HG03439 (cell line): ENCODE results near the gene TNNI3K.

Experiments used
- ATAC-seq: cut with Tn5 transposase; IDR thresholded peaks from one replicate; pipeline ENCODE4 v1.9.1; 2021; ENCODE audit warnings: mild to moderate bottlenecking, moderate library complexity; ENCODE audit not compliant: unreplicated experiment

TNNI3K gene

GRCh38 chr1:74432325-74432724, 197.1 kb downstream of the TNNI3K start:
- ATAC-seq: no peak

GRCh38 chr1:74434321-74434720, 199.1 kb downstream of the TNNI3K start:
- ATAC-seq: no peak

GRCh38 chr1:74436078-74436477, 200.9 kb downstream of the TNNI3K start:
- ATAC-seq: no peak

GRCh38 chr1:74437035-74437434, 201.8 kb downstream of the TNNI3K start:
- ATAC-seq: no peak

- ATAC-seq: no peak
These were observed 216.8 kb downstream of the TNNI3K start for GRCh38 chr1:74452035-74452434.

- no peak for ATAC-seq
These were observed 218.1 kb downstream of the TNNI3K start for GRCh38 chr1:74453277-74453676.

- no peak for ATAC-seq
These were observed 220.2 kb downstream of the TNNI3K start for GRCh38 chr1:74455390-74455789.

- no peak for ATAC-seq
These were observed 222.1 kb downstream of the TNNI3K start for GRCh38 chr1:74457253-74457652.

- peak; percentile 97 for ATAC-seq
These were observed 228.3 kb downstream of the TNNI3K start for GRCh38 chr1:74463333-74463988.

- no peak for ATAC-seq
These were observed 228.8 kb downstream of the TNNI3K start for GRCh38 chr1:74464037-74464436.

GRCh38 chr1:74465193-74465681, 230.1 kb downstream of the TNNI3K start:
- ATAC-seq: no peak

GRCh38 chr1:74467786-74468377, 232.7 kb downstream of the TNNI3K start:
- ATAC-seq: no peak

GRCh38 chr1:74468982-74469603, 233.9 kb downstream of the TNNI3K start:
- ATAC-seq: no peak

- ATAC-seq: no peak
These were observed 235.1 kb downstream of the TNNI3K start for GRCh38 chr1:74470251-74470650.

- no peak for ATAC-seq
These were observed 235.7 kb downstream of the TNNI3K start for GRCh38 chr1:74470936-74471335.

- ATAC-seq: no peak
These were observed 236.3 kb downstream of the TNNI3K start for GRCh38 chr1:74471470-74471869.

- no peak for ATAC-seq
These were observed 239.4 kb downstream of the TNNI3K start for GRCh38 chr1:74474585-74474984.

GRCh38 chr1:74478979-74479378, 243.8 kb downstream of the TNNI3K start:
- ATAC-seq: no peak

- no peak for ATAC-seq
These were observed 244.9 kb downstream of the TNNI3K start for GRCh38 chr1:74480068-74480467.

GRCh38 chr1:74481607-74482006, 246.4 kb downstream of the TNNI3K start:
- ATAC-seq: no peak

GRCh38 chr1:74485622-74486021, 250.4 kb downstream of the TNNI3K start:
- ATAC-seq: no peak

- ATAC-seq: no peak
These were observed 250.8 kb downstream of the TNNI3K start for GRCh38 chr1:74486036-74486435.
